Anterior cingulate cortex (tissue), 58 donors: ENCODE data around the gene ZFP1.
"Not testable (repeated sequence)": the region's sequence is repeated elsewhere in the genome, so short reads cannot be mapped to it uniquely, and the experiment has no call there.

Experiments used
- DNase-seq, 58 donors: peaks; one replicate each; lab custom pipeline; 2025; lab: John Stamatoyannopoulos, UW

ZFP1 gene

GRCh38 chr16:75112734-75113491, 35.4 kb upstream of the ZFP1 start:
- DNase-seq = no peak

- DNase-seq = no peak
Measured at GRCh38 chr16:75113541-75114121, 34.7 kb upstream of the ZFP1 start.

- peak in 9 of 58 donors; percentile 7 to 39 (median 20) for DNase-seq
Measured at GRCh38 chr16:75114179-75114945, 34.0 kb upstream of the ZFP1 start.

- DNase-seq = no peak
Measured at GRCh38 chr16:75114946-75115825, 33.1 kb upstream of the ZFP1 start.

- DNase-seq = peak in 57 of 58 donors; percentile 47 to 94 (median 82)
Measured at GRCh38 chr16:75116081-75116910, 32.0 kb upstream of the ZFP1 start, which contains the start of gene LDHD. Gene LDHD, minus strand, starts transcription at chr16:75116780. Its CDS starts 60 bp downstream, at chr16:75116720.

- no peak for DNase-seq
Measured at GRCh38 chr16:75116911-75117245, 31.4 kb upstream of the ZFP1 start.

GRCh38 chr16:75118943-75119539, 29.3 kb upstream of the ZFP1 start:
- DNase-seq = no peak

- no peak for DNase-seq
Measured at GRCh38 chr16:75120253-75120652, 28.1 kb upstream of the ZFP1 start.

- no peak for DNase-seq
Measured at GRCh38 chr16:75121949-75122568, 26.3 kb upstream of the ZFP1 start.

GRCh38 chr16:75122609-75123008, 25.7 kb upstream of the ZFP1 start:
- no peak for DNase-seq

GRCh38 chr16:75127713-75128415, 20.5 kb upstream of the ZFP1 start:
- DNase-seq = no peak

GRCh38 chr16:75129421-75130149, 18.7 kb upstream of the ZFP1 start:
- not testable (repeated sequence) for DNase-seq

- DNase-seq = no peak
Measured at GRCh38 chr16:75130150-75130771, 18.1 kb upstream of the ZFP1 start.

- DNase-seq = no peak
Measured at GRCh38 chr16:75131081-75131480, 17.2 kb upstream of the ZFP1 start.

GRCh38 chr16:75138233-75138632, 10.1 kb upstream of the ZFP1 start:
- DNase-seq = no peak

- DNase-seq = no peak
Measured at GRCh38 chr16:75138636-75139035, 9.7 kb upstream of the ZFP1 start.

GRCh38 chr16:75139498-75139897, 8.8 kb upstream of the ZFP1 start:
- DNase-seq = no peak
